SKM-1 treated with dmso at 0.1 percent for 144 hours (cell line): ENCODE results near the gene TMTC4.
"Not testable (repeated sequence)": the region's sequence is repeated elsewhere in the genome, so short reads cannot be mapped to it uniquely, and the experiment has no call there.

ENCODE experiments used
- DNase-seq: peaks from one replicate; lab custom pipeline; 2025; ENCODE audit not compliant: unreplicated experiment; lab: John Stamatoyannopoulos, UW

TMTC4 gene

GRCh38 chr13:100674572-100674871, at the start of gene TMTC4:
Gene TMTC4 (minus strand): TSS chr13:100674795. CDS start chr13:100670362, 4,433 bp downstream.
- DNase-seq = no peak

- DNase-seq = no peak
Observed at GRCh38 chr13:100722517-100722916, 47.9 kb upstream of the TMTC4 start.

GRCh38 chr13:100721885-100722512, 47.4 kb upstream of the TMTC4 start:
- peak; percentile 37 for DNase-seq

GRCh38 chr13:100715604-100716003, 41.0 kb upstream of the TMTC4 start:
- DNase-seq = no peak

DNA sequence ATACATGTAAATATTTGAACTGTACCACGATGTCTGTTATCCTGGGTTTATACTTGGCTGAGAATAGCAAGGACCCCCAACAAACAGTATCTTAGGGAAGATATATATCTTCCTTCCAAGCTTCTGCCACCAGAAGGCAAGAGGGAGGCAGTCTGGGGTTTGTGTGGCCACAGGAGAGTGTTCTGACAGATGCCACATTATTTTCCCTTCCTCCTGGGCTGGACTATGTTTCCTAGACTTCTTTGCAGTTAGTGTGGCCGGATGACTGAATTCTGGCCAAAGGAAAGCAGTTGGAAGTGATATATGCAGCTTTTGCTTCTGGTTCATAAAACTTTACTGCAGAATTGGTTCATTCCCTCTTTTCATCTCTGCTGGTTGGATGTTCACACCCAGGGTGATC, 39.9 kb upstream of the TMTC4 start:
- no peak for DNase-seq

GRCh38 chr13:100710176-100710575, 35.6 kb upstream of the TMTC4 start:
- no peak for DNase-seq

GRCh38 chr13:100707818-100708740, 33.5 kb upstream of the TMTC4 start:
- no peak for DNase-seq

GRCh38 chr13:100698331-100698730, 23.7 kb upstream of the TMTC4 start:
- DNase-seq = not testable (repeated sequence)

GRCh38 chr13:100695509-100695773, 20.8 kb upstream of the TMTC4 start:
- DNase-seq = no peak

- DNase-seq = no peak
Observed at GRCh38 chr13:100694722-100695508, 20.3 kb upstream of the TMTC4 start.

- DNase-seq = no peak
Observed at GRCh38 chr13:100689191-100689590, 14.6 kb upstream of the TMTC4 start.

DNA sequence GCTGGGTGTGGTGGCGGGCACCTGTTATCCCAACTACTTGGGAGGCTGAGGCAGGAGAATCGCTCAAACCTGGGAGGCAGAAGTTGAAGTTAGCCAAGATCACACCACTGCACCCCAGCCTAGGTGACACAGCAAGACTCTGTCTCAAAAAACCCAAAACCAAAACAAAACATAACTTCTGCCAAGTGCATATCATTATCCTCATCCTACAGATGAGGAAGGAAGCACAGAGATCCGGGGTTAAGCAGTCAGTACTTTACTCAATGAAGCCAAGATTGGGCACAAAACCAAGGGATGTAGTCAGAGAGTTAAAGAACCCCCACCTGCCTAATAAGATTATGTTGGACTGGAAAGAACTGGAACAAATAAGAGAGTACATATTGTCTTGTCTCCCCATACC, 5.5 kb upstream of the TMTC4 start:
- no peak for DNase-seq

GRCh38 chr13:100677128-100677527, 2.5 kb upstream of the TMTC4 start:
- DNase-seq = not testable (repeated sequence)

GRCh38 chr13:100675661-100676129, 1.1 kb upstream of the TMTC4 start:
- DNase-seq = no peak

DNA sequence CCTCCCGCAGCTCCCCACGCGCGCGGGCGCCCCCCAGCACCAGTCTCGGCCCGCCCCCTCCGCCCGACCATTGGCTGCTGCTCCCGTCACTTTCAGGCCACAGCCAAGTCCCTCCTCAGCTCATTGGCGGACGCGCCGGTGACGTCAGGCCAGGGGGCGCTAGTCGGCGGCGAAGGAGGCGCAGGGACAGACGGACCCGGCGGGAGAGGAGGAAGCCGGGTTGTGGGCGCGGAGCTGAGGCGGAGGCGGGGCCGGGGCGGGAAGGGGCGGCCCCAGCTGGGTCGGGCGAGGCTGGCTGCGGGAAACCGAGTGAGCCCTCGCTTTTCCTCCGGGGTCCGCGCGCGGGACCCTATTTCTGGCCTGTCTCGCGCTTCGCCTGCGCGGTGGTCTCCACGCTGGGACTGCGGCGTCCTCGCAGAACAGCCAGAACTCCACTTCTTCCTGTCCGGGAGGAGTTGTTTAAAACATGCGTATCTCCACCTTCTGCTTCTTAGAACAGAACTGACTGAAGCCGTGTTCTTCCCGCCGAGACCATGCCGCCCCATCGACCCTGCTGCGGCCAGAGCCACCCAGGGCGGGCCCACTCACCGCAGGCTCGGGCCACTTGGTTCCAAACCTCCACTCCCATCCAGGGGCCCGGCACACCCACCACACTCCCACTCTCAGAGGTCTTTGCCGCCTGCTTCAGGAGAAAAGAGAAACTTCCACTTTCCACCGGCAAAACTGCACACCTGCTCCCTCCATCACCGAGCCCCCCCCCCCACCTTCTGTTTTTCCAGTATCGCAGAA, 471 bp upstream of the TMTC4 start:
- DNase-seq = peak; percentile 92

GRCh38 chr13:100673713-100674571, 653 bp downstream of the TMTC4 start:
- peak; percentile 64 for DNase-seq

- DNase-seq = no peak
Observed at GRCh38 chr13:100673376-100673712, 1.3 kb downstream of the TMTC4 start.

- no peak for DNase-seq
Observed at GRCh38 chr13:100671389-100672182, 3.0 kb downstream of the TMTC4 start.

- no peak for DNase-seq
Observed at GRCh38 chr13:100668408-100668807, 6.2 kb downstream of the TMTC4 start.
